IPS-15b (cell line): ENCODE data around the gene MFAP3.
"Not testable (repeated sequence)": the region's sequence is repeated elsewhere in the genome, so short reads cannot be mapped to it uniquely, and the experiment has no call there.

ENCODE experiments used
- H3K27me3 ChIP-seq: one replicate; pipeline ENCODE4 v1.6.1; 2013; ENCODE audit warnings: low read length; ENCODE audit not compliant: control insufficient read depth, insufficient read depth
- H3K36me3 ChIP-seq: one replicate; pipeline ENCODE4 v1.6.1; 2013; ENCODE audit warnings: low read length; ENCODE audit not compliant: control insufficient read depth, insufficient read depth
- H3K4me1 ChIP-seq: one replicate; pipeline ENCODE4 v1.6.1; 2013; ENCODE audit warnings: mild to moderate bottlenecking, low read length; ENCODE audit not compliant: control insufficient read depth, insufficient read depth
- H3K4me3 ChIP-seq: one replicate; pipeline ENCODE4 v1.5.1; 2013; ENCODE audit warnings: low read depth, low read length
- H3K9ac ChIP-seq: one replicate; pipeline ENCODE4 v1.6.1; 2013; ENCODE audit warnings: low read depth, mild to moderate bottlenecking, low read length
- H3K9me3 ChIP-seq: one replicate; pipeline ENCODE4 v1.6.1; 2013; ENCODE audit warnings: mild to moderate bottlenecking, low read length; ENCODE audit not compliant: control insufficient read depth, insufficient read depth

The MFAP3 gene

GRCh38 chr5:154055201-154055600 lies 16.4 kb downstream of the MFAP3 start:
- no peaks in the 10 kb centered on the region for H3K36me3 ChIP-seq
- peaks cover 5% of the 10 kb centered on the region for H3K4me1 ChIP-seq
- no peak overlapping the region for H3K9ac ChIP-seq
- no peaks in the 10 kb centered on the region for H3K9me3 ChIP-seq
- no peaks in the 10 kb centered on the region for H3K27me3 ChIP-seq
- no peak overlapping the region for H3K4me3 ChIP-seq

GRCh38 chr5:154058055-154059038 lies 19.6 kb downstream of the MFAP3 start:
- H3K36me3 ChIP-seq, result no peaks in the 10 kb centered on the region
- H3K9me3 ChIP-seq, result no peaks in the 10 kb centered on the region
- H3K27me3 ChIP-seq, result no peaks in the 10 kb centered on the region
- no peak overlapping the region for H3K9ac ChIP-seq
- H3K4me3 ChIP-seq, result no peak overlapping the region
- peaks cover 5% of the 10 kb centered on the region for H3K4me1 ChIP-seq

GRCh38 chr5:154059039-154059430 lies 20.3 kb downstream of the MFAP3 start:
- H3K9ac ChIP-seq, result no peak overlapping the region

GRCh38 chr5:154059583-154059982 lies 20.8 kb downstream of the MFAP3 start:
- Histone ChIP-seq H3K4me1 (peaks cover 5% of the 10 kb centered on the region), H3K27me3 (no peaks in the 10 kb centered on the region), H3K36me3 (no peaks in the 10 kb centered on the region), H3K4me3 (no peak overlapping the region), H3K9me3 (no peaks in the 10 kb centered on the region), H3K9ac (no peak overlapping the region)

More at GRCh38 chr5:154059039-154059430, 20.3 kb downstream of the MFAP3 start:
- Histone ChIP-seq H3K36me3 (no peaks in the 10 kb centered on the region), H3K4me1 (peaks cover 5% of the 10 kb centered on the region), H3K4me3 (no peak overlapping the region), H3K27me3 (no peaks in the 10 kb centered on the region), H3K9me3 (no peaks in the 10 kb centered on the region)

GRCh38 chr5:154060606-154061005 lies 21.8 kb downstream of the MFAP3 start:
- no peak overlapping the region for H3K9ac ChIP-seq
- H3K9me3 ChIP-seq, result no peaks in the 10 kb centered on the region
- no peak overlapping the region for H3K4me3 ChIP-seq
- peaks cover 5% of the 10 kb centered on the region for H3K4me1 ChIP-seq
- H3K36me3 ChIP-seq, result no peaks in the 10 kb centered on the region
- H3K27me3 ChIP-seq, result no peaks in the 10 kb centered on the region

GRCh38 chr5:154063372-154063771 lies 24.6 kb downstream of the MFAP3 start:
- Histone ChIP-seq H3K4me1 (peaks cover 5% of the 10 kb centered on the region), H3K36me3 (no peaks in the 10 kb centered on the region), H3K27me3 (no peaks in the 10 kb centered on the region), H3K9ac (no peak overlapping the region), H3K9me3 (no peaks in the 10 kb centered on the region), H3K4me3 (no peak overlapping the region)

GRCh38 chr5:154065971-154066370 lies 27.2 kb downstream of the MFAP3 start:
- H3K4me1 ChIP-seq, result no peaks in the 10 kb centered on the region

GRCh38 chr5:154069854-154070253 lies 31.1 kb downstream of the MFAP3 start:
- not testable (repeated sequence) for H3K36me3 ChIP-seq, H3K4me1 ChIP-seq, H3K4me3 ChIP-seq, H3K27me3 ChIP-seq, H3K9me3 ChIP-seq, H3K9ac ChIP-seq

More at GRCh38 chr5:154065971-154066370, 27.2 kb downstream of the MFAP3 start:
- Histone ChIP-seq H3K9me3 (no peaks in the 10 kb centered on the region), H3K9ac (no peak overlapping the region), H3K36me3 (no peaks in the 10 kb centered on the region), H3K4me3 (no peak overlapping the region), H3K27me3 (no peaks in the 10 kb centered on the region)

- Histone ChIP-seq H3K4me1 (peaks cover 3% of the 10 kb centered on the region), H3K36me3 (no peaks in the 10 kb centered on the region), H3K27me3 (no peaks in the 10 kb centered on the region), H3K9me3 (no peaks in the 10 kb centered on the region), H3K4me3 (no peak overlapping the region), H3K9ac (no peak overlapping the region)
Measured at GRCh38 chr5:154071799-154072413, 33.1 kb downstream of the MFAP3 start.

GRCh38 chr5:154072414-154073171 lies 33.8 kb downstream of the MFAP3 start:
- no peaks in the 10 kb centered on the region for H3K9me3 ChIP-seq
- H3K36me3 ChIP-seq, result no peaks in the 10 kb centered on the region
- no peaks in the 10 kb centered on the region for H3K27me3 ChIP-seq
- peaks cover 3% of the 10 kb centered on the region for H3K4me1 ChIP-seq
- no peak overlapping the region for H3K9ac ChIP-seq
- no peak overlapping the region for H3K4me3 ChIP-seq

- Histone ChIP-seq H3K9me3 (no peaks in the 10 kb centered on the region), H3K36me3 (no peaks in the 10 kb centered on the region), H3K9ac (no peak overlapping the region), H3K4me3 (no peak overlapping the region), H3K27me3 (no peaks in the 10 kb centered on the region), H3K4me1 (peaks cover 7% of the 10 kb centered on the region)
Measured at GRCh38 chr5:154076240-154076922, 37.6 kb downstream of the MFAP3 start.
